ENCODE data around the gene OPA1.
A peak's percentile ranks its signal among the peaks of the same experiment; 100 is the strongest.

Gene OPA1

DNA sequence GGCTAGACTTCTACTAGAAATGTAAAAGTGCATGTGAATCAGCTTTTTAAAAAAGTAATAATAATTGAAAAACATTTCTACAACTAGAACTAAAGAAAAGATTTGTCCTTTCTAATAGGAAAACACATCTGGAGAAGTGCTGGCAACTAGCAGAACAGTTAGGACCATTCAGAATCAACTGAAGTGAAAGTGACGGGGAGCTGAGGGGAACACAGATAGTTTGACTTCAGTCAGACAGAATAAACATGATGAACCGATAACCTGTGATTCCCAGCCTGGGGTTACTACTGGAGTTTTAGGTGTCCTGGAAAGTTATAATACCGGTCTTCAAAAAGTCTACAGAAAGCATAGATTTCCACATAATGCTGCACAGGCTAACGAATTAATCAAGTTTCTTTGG lies 28.1 kb downstream of the OPA1 start:
- TF ChIP-seq, protein P1, sequence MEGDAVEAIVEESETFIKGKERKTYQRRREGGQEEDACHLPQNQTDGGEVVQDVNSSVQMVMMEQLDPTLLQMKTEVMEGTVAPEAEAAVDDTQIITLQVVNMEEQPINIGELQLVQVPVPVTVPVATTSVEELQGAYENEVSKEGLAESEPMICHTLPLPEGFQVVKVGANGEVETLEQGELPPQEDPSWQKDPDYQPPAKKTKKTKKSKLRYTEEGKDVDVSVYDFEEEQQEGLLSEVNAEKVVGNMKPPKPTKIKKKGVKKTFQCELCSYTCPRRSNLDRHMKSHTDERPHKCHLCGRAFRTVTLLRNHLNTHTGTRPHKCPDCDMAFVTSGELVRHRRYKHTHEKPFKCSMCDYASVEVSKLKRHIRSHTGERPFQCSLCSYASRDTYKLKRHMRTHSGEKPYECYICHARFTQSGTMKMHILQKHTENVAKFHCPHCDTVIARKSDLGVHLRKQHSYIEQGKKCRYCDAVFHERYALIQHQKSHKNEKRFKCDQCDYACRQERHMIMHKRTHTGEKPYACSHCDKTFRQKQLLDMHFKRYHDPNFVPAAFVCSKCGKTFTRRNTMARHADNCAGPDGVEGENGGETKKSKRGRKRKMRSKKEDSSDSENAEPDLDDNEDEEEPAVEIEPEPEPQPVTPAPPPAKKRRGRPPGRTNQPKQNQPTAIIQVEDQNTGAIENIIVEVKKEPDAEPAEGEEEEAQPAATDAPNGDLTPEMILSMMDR (IDR thresholded peaks at IDR 0.05; ENCODE audit: low read depth, low read length), result no peak
- DNase-seq, result peak; percentile 11
- H3K36me3 ChIP-seq, result peaks cover 32% of the 10 kb centered on the region
- no peaks in the 10 kb centered on the region for H3K27me3 ChIP-seq
- H3K4me1 ChIP-seq, result peaks cover 9% of the 10 kb centered on the region; the same call in 1 of the 2 replicates
- peak overlapping the region; percentile 36 for H3K4me3 ChIP-seq (ENCODE audit: low read depth, low read length)
- no peaks in the 10 kb centered on the region for H3K9me3 ChIP-seq

DNA sequence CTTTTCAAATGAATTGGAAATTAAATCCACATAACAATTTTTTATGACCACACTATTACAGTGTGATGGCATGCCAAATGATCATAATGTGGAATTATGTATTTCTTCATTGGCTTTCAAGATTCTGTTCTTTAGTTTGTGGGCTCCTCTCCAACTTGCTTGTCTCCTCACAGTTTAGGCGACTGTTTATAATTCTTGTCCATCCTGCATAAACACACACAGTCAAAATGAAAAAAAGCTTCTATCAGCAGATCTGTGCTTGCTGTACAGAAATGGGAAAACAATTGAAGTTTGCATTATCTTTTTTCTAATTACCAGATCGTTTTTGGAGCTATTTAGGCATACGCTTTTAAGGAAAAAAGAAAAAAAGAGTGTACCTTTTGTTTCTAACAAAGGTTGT lies 37.0 kb downstream of the OPA1 start:
- DNase-seq, result no peak
- no peaks in the 10 kb centered on the region for H3K27me3 ChIP-seq
- H3K4me1 ChIP-seq, result no peaks in the 10 kb centered on the region
- H3K36me3 ChIP-seq, result peaks cover 25% of the 10 kb centered on the region
- H3K9me3 ChIP-seq, result no peaks in the 10 kb centered on the region
- H3K4me3 ChIP-seq (ENCODE audit: low read depth, low read length), result no peak overlapping the region
- TF ChIP-seq, protein P1 (IDR thresholded peaks at IDR 0.05; ENCODE audit: low read depth, low read length), result no peak

DNA sequence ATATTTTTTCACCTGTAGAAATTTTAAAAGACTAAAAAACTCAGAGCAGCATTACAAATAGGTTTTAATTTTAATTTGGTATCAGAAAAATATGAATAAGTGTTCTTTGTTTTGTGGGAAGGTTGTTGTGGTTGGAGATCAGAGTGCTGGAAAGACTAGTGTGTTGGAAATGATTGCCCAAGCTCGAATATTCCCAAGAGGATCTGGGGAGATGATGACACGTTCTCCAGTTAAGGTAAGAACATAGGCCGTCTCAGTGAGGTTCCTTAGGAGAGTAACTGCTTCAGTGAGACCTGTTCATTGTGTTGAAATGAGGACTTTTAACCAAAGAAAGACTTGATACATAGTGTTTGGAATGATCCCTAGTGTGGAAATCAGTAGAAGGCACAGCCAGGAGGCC lies 44.8 kb downstream of the OPA1 start:
- DNase-seq, result no peak
- no peaks in the 10 kb centered on the region for H3K9me3 ChIP-seq
- TF ChIP-seq, protein P1 (IDR thresholded peaks at IDR 0.05; ENCODE audit: low read depth, low read length), result no peak
- H3K4me3 ChIP-seq (ENCODE audit: low read depth, low read length), result no peak overlapping the region
- no peaks in the 10 kb centered on the region for H3K4me1 ChIP-seq
- H3K36me3 ChIP-seq, result peaks cover 46% of the 10 kb centered on the region
- H3K27me3 ChIP-seq, result no peaks in the 10 kb centered on the region

DNA sequence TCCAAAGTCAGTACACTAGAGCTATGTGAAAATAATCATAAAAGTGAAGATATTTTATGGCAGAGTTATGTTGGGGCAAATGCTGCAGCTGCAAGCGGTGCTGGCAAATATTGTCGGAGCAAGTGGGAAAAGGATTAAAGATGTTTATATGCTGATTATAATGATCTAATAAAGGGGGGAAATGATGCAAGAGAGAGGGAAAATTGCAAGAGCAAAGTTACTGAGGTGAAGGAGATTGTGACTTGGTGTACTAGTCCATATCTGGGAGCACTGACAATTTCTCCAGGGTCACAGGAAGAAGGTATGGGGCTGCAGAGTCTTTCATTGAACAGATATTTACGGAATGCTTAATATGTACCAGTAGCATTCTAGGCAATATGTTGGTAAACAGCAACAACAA lies 45.8 kb downstream of the OPA1 start:
- Histone ChIP-seq H3K27me3 (no peaks in the 10 kb centered on the region), H3K4me3 (ENCODE audit: low read depth, low read length) (no peak overlapping the region), H3K9me3 (no peaks in the 10 kb centered on the region), H3K4me1 (no peaks in the 10 kb centered on the region), H3K36me3 (peaks cover 53% of the 10 kb centered on the region)
- TF ChIP-seq, protein P1 (IDR thresholded peaks at IDR 0.05; ENCODE audit: low read depth, low read length), result no peak
- no peak for DNase-seq

DNA sequence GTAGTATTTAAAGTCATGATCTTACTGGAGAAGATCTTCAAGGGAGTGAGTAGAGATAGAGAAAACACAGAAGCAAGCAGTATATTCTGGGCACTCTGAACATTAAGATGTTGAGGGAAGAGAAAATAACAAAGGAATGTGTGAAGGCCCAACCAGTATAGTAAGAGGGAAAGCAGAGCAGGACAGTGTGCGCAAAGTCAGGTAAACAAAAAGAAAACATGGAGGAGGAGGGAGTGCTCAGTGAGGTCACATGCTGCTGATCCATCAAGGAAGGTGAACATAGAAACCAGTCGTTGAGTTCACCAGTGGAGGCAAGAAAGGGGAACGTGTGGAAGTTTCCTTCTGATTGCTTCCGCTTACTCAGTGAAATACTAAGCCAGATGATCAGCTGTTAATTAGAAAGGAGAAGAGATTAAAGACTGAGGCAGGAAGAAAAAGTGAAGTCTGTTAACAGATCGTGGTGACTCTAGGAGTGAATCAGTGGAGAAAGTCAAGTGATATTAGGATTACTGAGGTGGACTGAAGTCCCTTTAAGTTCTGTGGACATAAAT lies 47.2 kb downstream of the OPA1 start:
- Histone ChIP-seq H3K27me3 (no peaks in the 10 kb centered on the region), H3K4me3 (ENCODE audit: low read depth, low read length) (no peak overlapping the region), H3K36me3 (peaks cover 65% of the 10 kb centered on the region), H3K9me3 (no peaks in the 10 kb centered on the region), H3K4me1 (no peaks in the 10 kb centered on the region)
- DNase-seq, result no peak
- TF ChIP-seq, protein P1 (IDR thresholded peaks at IDR 0.05; ENCODE audit: low read depth, low read length), result no peak

DNA sequence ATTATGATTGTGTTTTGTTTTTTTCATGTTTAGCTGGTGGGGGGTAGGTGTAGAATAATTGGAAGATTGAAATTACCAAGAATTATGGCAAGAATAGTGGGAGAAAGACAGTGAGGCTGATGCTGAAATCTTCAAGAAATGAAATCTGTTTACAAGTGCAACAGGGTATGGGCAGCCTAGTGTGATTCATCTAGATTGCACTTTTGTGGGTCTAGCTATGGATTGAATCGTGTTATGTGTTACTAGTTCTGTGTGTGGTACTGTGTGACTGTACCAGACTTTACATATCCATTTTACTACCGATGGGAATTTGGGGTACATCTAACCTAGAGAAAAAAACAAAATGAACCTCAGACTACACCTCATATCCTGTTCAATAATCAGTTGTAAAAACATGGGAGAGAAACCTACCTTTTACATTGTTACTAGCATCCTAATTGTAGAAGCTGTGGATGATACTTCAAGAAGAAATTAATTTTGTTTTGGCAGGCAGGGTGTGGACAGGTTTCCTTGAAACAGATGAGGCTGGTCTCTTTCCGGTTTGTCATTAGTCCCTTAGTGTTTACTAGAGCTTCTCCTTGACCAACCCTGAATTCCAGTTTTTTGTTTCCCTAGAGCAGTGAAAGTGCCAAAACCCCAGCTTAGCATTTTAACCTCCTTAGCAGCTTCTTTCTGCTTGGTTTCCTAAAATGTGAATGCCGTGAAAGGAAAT lies 47.9 kb downstream of the OPA1 start:
- Histone ChIP-seq H3K9me3 (no peaks in the 10 kb centered on the region), H3K4me3 (ENCODE audit: low read depth, low read length) (no peak overlapping the region), H3K4me1 (no peaks in the 10 kb centered on the region), H3K27me3 (no peaks in the 10 kb centered on the region), H3K36me3 (peaks cover 69% of the 10 kb centered on the region)
- DNase-seq, result no peak
- TF ChIP-seq, protein P1 (IDR thresholded peaks at IDR 0.05; ENCODE audit: low read depth, low read length), result no peak

All from BE2C (cell line).